Measurements from ENCODE around the gene PRR12. TPM values are rescaled to one million over a fixed set of nuclear protein-coding genes. Genes with fewer than 3 reads are reported as not detected.

The PRR12 gene
- total and polyA plus RNA-seq, 2 donors (not counting 1 experiment from before 2014, with no cell fraction given): 8.4 to 70.7 TPM

GRCh38 chr19:49602806-49603205 is 11.8 kb downstream of the PRR12 start:
- intact Hi-C loops (cut with micrococcal nuclease): no loop called here
- peaks cover 2% of the 10 kb centered on the region for H3K4me1 Mint-ChIP-seq
- peaks cover 2 to 56% of the 10 kb centered on the region in 2 experiments for H3K36me3 ChIP-seq (replicated peaks in 1 of 2; ENCODE audit: control extremely low read depth in 1 of 2, control insufficient read depth in 1 of 2, extremely low read depth in 1 of 2, insufficient read depth in 2 of 2, low read length in 1 of 2)
- no peak overlapping the region for H3K4me3 Mint-ChIP-seq
- H3K27ac Mint-ChIP-seq: no peak overlapping the region
- no peak for ATAC-seq (ENCODE audit: low read depth)
- peaks cover 97% of the 10 kb centered on the region for H4K20me1 ChIP-seq (ENCODE audit: control insufficient read depth, insufficient read depth, low read length, poor library complexity, severe bottlenecking)
- H3K9me3 Mint-ChIP-seq (ENCODE audit: insufficient read depth): no peaks in the 10 kb centered on the region
- no peak for TF ChIP-seq CTCF (IDR thresholded peaks at IDR 0.05)
- TF ChIP-seq EZH2 (IDR thresholded peaks at IDR 0.05; ENCODE audit: borderline replicate concordance, insufficient read depth, low read depth, low read length, poor library complexity, severe bottlenecking): no peak
- no peaks in the 10 kb centered on the region for H3K4me1 ChIP-seq (ENCODE audit: control insufficient read depth in 2 of 2, insufficient read depth in 2 of 2, low read length in 2 of 2)
- CTCF ChIA-PET: interaction anchor here (1.0 kb wide), 1 partner anchor 78 kb away, joined by 3 read pairs; no protein-coding TSS in a partner anchor
- no peak overlapping the region for H2AFZ ChIP-seq (ENCODE audit: insufficient read depth, low read depth, low read length, poor library complexity, severe bottlenecking)
- H3K4me2 ChIP-seq (replicated peaks; ENCODE audit: low read depth, low read length, poor library complexity, severe bottlenecking): no peak overlapping the region
- no peak overlapping the region for H3K27ac ChIP-seq (ENCODE audit: low read length in 2 of 2)
- H3K27me3 ChIP-seq (replicated peaks in 1 of 4; ENCODE audit: control extremely low read depth in 1 of 4, control insufficient read depth in 3 of 4, insufficient read depth in 4 of 4, low read length in 3 of 4): no peaks in the 10 kb centered on the region
- H3K9ac ChIP-seq (ENCODE audit: low read length): no peak overlapping the region
- H3K79me2 ChIP-seq (ENCODE audit: control insufficient read depth, insufficient read depth, low read length): peaks cover 97% of the 10 kb centered on the region
- no peaks in the 10 kb centered on the region for H3K27me3 Mint-ChIP-seq
- WGBS (ENCODE audit: insufficient coverage): 100% methylated on average over 2 of the region's 2 CpGs
- DNase-seq: no peak
- H3K4me3 ChIP-seq (ENCODE audit: control extremely low read depth in 1 of 5, extremely low read depth in 1 of 5, insufficient read depth in 1 of 5, low read depth in 2 of 5, low read length in 4 of 5): no peak overlapping the region
- no peaks in the 10 kb centered on the region for H3K9me3 ChIP-seq (ENCODE audit: control extremely low read depth in 1 of 3, control insufficient read depth in 2 of 3, insufficient read depth in 1 of 3, low read length in 2 of 3)
- POLR2A ChIA-PET: no interaction called here

GRCh38 chr19:49605605-49606004 is 14.6 kb downstream of the PRR12 start:
- no peaks in the 10 kb centered on the region for H3K27me3 Mint-ChIP-seq
- H3K4me3 ChIP-seq (ENCODE audit: control extremely low read depth in 1 of 5, extremely low read depth in 1 of 5, insufficient read depth in 1 of 5, low read depth in 2 of 5, low read length in 4 of 5): no peak overlapping the region
- DNase-seq: no peak
- no peak overlapping the region for H3K4me2 ChIP-seq (replicated peaks; ENCODE audit: low read depth, low read length, poor library complexity, severe bottlenecking)
- no peak overlapping the region for H3K9ac ChIP-seq (ENCODE audit: low read length)
- POLR2A ChIA-PET: no interaction called here
- peaks cover 99% of the 10 kb centered on the region for H3K79me2 ChIP-seq (ENCODE audit: control insufficient read depth, insufficient read depth, low read length)
- H3K27ac Mint-ChIP-seq: peak overlapping the region; percentile 32
- H2AFZ ChIP-seq (ENCODE audit: insufficient read depth, low read depth, low read length, poor library complexity, severe bottlenecking): no peak overlapping the region
- no peaks in the 10 kb centered on the region for H3K4me1 ChIP-seq (ENCODE audit: control insufficient read depth in 2 of 2, insufficient read depth in 2 of 2, low read length in 2 of 2)
- peaks cover 2 to 66% of the 10 kb centered on the region in 2 experiments for H3K36me3 ChIP-seq (replicated peaks in 1 of 2; ENCODE audit: control extremely low read depth in 1 of 2, control insufficient read depth in 1 of 2, extremely low read depth in 1 of 2, insufficient read depth in 2 of 2, low read length in 1 of 2)
- no peaks in the 10 kb centered on the region for H3K9me3 Mint-ChIP-seq (ENCODE audit: insufficient read depth)
- 90% methylated on average over 6 of the region's 7 CpGs for WGBS (ENCODE audit: insufficient coverage)
- no peak for ATAC-seq (ENCODE audit: low read depth)
- H3K4me3 Mint-ChIP-seq: no peak overlapping the region
- peaks cover 2% of the 10 kb centered on the region for H3K4me1 Mint-ChIP-seq
- no peaks in the 10 kb centered on the region for H3K9me3 ChIP-seq (ENCODE audit: control extremely low read depth in 1 of 3, control insufficient read depth in 2 of 3, insufficient read depth in 1 of 3, low read length in 2 of 3)
- CTCF ChIA-PET: interaction anchor here (1.1 kb wide), 1 partner anchor 35 kb away, joined by 3 read pairs; no protein-coding TSS in a partner anchor
- no peak for TF ChIP-seq CTCF (IDR thresholded peaks at IDR 0.05)
- no peak for TF ChIP-seq EZH2 (IDR thresholded peaks at IDR 0.05; ENCODE audit: borderline replicate concordance, insufficient read depth, low read depth, low read length, poor library complexity, severe bottlenecking)
- intact Hi-C loops (cut with micrococcal nuclease): no loop called here
- H3K27ac ChIP-seq (ENCODE audit: low read length in 2 of 2): no peak overlapping the region
- peaks cover 97% of the 10 kb centered on the region for H4K20me1 ChIP-seq (ENCODE audit: control insufficient read depth, insufficient read depth, low read length, poor library complexity, severe bottlenecking)
- H3K27me3 ChIP-seq (replicated peaks in 1 of 4; ENCODE audit: control extremely low read depth in 1 of 4, control insufficient read depth in 3 of 4, insufficient read depth in 4 of 4, low read length in 3 of 4): no peaks in the 10 kb centered on the region
